ENCODE results near the gene PRR16. TPM values are rescaled to one million over a fixed set of nuclear protein-coding genes. Genes with fewer than 3 reads are reported as not detected.

Gene PRR16
- total RNA-seq, 1 experiment from 2014 or later: not detected

- DNase-seq (ENCODE audit: low read depth, low spot score): no peak
- no peaks in the 10 kb centered on the region for H3K27me3 ChIP-seq (ENCODE audit: control insufficient read depth, insufficient read depth, low read length)
- no peaks in the 10 kb centered on the region for H3K9me3 ChIP-seq (ENCODE audit: control insufficient read depth, insufficient read depth, low read depth, low read length)
- no TSS peak for BruUV-seq (replicated peaks)
- no peak overlapping the region for H3K27ac ChIP-seq (ENCODE audit: low read length)
- H3K36me3 ChIP-seq (ENCODE audit: control insufficient read depth, insufficient read depth, low read length): no peaks in the 10 kb centered on the region
- ChIA-PET CTCF (no interaction called here), POLR2A (no interaction called here)
- ATAC-seq: no peak
- no peak overlapping the region for H3K4me3 ChIP-seq (ENCODE audit: low read depth in 2 of 2, low read length in 2 of 2)
- no peaks in the 10 kb centered on the region for H3K4me1 ChIP-seq (ENCODE audit: control insufficient read depth, insufficient read depth, low read length)
- TF ChIP-seq TCF7L2 (IDR thresholded peaks at IDR 0.05; ENCODE audit: low read depth, low read length): no peak
- TF ChIP-seq, protein P1, sequence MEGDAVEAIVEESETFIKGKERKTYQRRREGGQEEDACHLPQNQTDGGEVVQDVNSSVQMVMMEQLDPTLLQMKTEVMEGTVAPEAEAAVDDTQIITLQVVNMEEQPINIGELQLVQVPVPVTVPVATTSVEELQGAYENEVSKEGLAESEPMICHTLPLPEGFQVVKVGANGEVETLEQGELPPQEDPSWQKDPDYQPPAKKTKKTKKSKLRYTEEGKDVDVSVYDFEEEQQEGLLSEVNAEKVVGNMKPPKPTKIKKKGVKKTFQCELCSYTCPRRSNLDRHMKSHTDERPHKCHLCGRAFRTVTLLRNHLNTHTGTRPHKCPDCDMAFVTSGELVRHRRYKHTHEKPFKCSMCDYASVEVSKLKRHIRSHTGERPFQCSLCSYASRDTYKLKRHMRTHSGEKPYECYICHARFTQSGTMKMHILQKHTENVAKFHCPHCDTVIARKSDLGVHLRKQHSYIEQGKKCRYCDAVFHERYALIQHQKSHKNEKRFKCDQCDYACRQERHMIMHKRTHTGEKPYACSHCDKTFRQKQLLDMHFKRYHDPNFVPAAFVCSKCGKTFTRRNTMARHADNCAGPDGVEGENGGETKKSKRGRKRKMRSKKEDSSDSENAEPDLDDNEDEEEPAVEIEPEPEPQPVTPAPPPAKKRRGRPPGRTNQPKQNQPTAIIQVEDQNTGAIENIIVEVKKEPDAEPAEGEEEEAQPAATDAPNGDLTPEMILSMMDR (IDR thresholded peaks at IDR 0.05): no peak
- no peak for TF ChIP-seq SIN3A (IDR thresholded peaks at IDR 0.05; ENCODE audit: borderline replicate concordance, insufficient read depth, low read depth, low read length)
- TF ChIP-seq, protein P2, sequence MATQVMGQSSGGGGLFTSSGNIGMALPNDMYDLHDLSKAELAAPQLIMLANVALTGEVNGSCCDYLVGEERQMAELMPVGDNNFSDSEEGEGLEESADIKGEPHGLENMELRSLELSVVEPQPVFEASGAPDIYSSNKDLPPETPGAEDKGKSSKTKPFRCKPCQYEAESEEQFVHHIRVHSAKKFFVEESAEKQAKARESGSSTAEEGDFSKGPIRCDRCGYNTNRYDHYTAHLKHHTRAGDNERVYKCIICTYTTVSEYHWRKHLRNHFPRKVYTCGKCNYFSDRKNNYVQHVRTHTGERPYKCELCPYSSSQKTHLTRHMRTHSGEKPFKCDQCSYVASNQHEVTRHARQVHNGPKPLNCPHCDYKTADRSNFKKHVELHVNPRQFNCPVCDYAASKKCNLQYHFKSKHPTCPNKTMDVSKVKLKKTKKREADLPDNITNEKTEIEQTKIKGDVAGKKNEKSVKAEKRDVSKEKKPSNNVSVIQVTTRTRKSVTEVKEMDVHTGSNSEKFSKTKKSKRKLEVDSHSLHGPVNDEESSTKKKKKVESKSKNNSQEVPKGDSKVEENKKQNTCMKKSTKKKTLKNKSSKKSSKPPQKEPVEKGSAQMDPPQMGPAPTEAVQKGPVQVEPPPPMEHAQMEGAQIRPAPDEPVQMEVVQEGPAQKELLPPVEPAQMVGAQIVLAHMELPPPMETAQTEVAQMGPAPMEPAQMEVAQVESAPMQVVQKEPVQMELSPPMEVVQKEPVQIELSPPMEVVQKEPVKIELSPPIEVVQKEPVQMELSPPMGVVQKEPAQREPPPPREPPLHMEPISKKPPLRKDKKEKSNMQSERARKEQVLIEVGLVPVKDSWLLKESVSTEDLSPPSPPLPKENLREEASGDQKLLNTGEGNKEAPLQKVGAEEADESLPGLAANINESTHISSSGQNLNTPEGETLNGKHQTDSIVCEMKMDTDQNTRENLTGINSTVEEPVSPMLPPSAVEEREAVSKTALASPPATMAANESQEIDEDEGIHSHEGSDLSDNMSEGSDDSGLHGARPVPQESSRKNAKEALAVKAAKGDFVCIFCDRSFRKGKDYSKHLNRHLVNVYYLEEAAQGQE (IDR thresholded peaks at IDR 0.05; ENCODE audit: insufficient read depth in 1 of 2, low read depth in 2 of 2, low read length in 1 of 2): no peak
- TF ChIP-seq POLR2AphosphoS5 (IDR thresholded peaks at IDR 0.05; ENCODE audit: low read depth, low read length): no peak
- in situ Hi-C loops (cut with HindIII; ENCODE audit: low pct_unique_long_range_greater_than_20kb, low sequenced_read_pairs): no loop called here
- intact Hi-C loops (cut with micrococcal nuclease; ENCODE audit: unreplicated experiment): no loop called here
These were observed 71.8 kb downstream of the PRR16 start for GRCh38 chr5:120535900-120536299.

GRCh38 chr5:120538149-120538548 is 74.0 kb downstream of the PRR16 start:
- H3K4me1 ChIP-seq (ENCODE audit: control insufficient read depth, insufficient read depth, low read length): no peaks in the 10 kb centered on the region
- POLR2A ChIA-PET: no interaction called here
- DNase-seq (ENCODE audit: low read depth, low spot score) (no peak), ATAC-seq (no peak)
- no peaks in the 10 kb centered on the region for H3K36me3 ChIP-seq (ENCODE audit: control insufficient read depth, insufficient read depth, low read length)
- no peak overlapping the region for H3K27ac ChIP-seq (ENCODE audit: low read length)
- TF ChIP-seq TCF7L2 (IDR thresholded peaks at IDR 0.05; ENCODE audit: low read depth, low read length) (no peak), POLR2AphosphoS5 (IDR thresholded peaks at IDR 0.05; ENCODE audit: low read depth, low read length) (no peak), SIN3A (IDR thresholded peaks at IDR 0.05; ENCODE audit: borderline replicate concordance, insufficient read depth, low read depth, low read length) (no peak)
- TF ChIP-seq, protein P1 (IDR thresholded peaks at IDR 0.05): no peak
- TF ChIP-seq, protein P2 (IDR thresholded peaks at IDR 0.05; ENCODE audit: insufficient read depth in 1 of 2, low read depth in 2 of 2, low read length in 1 of 2): no peak
- H3K4me3 ChIP-seq (ENCODE audit: low read depth in 2 of 2, low read length in 2 of 2): no peak overlapping the region
- BruUV-seq (replicated peaks): no TSS peak
- H3K27me3 ChIP-seq (ENCODE audit: control insufficient read depth, insufficient read depth, low read length): no peaks in the 10 kb centered on the region
- CTCF ChIA-PET: no interaction called here
- in situ Hi-C loops (cut with HindIII; ENCODE audit: low pct_unique_long_range_greater_than_20kb, low sequenced_read_pairs): no loop called here
- H3K9me3 ChIP-seq (ENCODE audit: control insufficient read depth, insufficient read depth, low read depth, low read length): no peaks in the 10 kb centered on the region
- intact Hi-C loops (cut with micrococcal nuclease; ENCODE audit: unreplicated experiment): no loop called here

Measured in Panc1 (cell line).